CD14-positive monocyte (primary cell): ENCODE measurements around the gene RIMOC1. TPM values are rescaled to one million over a fixed set of nuclear protein-coding genes. Genes with fewer than 3 reads are reported as not detected.
A peak's percentile ranks its signal among the peaks of the same experiment; 100 is the strongest.

Experiments used
- DNase-seq, 3 donors: peaks; one replicate each; pipeline ENCODE4 v3.0.0-alpha.2; 2011 to 2022
- H2AFZ ChIP-seq: 2 replicates; pipeline ENCODE4 v1.6.0; 2012; ENCODE audit warnings: mild to moderate bottlenecking, low read depth, low read length, inconsistent platforms; ENCODE audit not compliant: insufficient read depth, poor library complexity, severe bottlenecking
- H3K27ac ChIP-seq, 2 donors: 1 replicate in 1 of 2; 2 replicates in 1 of 2; pipeline ENCODE4 v1.5.1; 2012 to 2013; ENCODE audit warnings: low read length in 2 of 2, control low read depth in 1 of 2, inconsistent platforms in 1 of 2, low read depth in 1 of 2, mild to moderate bottlenecking in 1 of 2
- H3K27me3 ChIP-seq, 2 donors: one replicate each; pipeline versions ENCODE4 v1.6.0 to v1.6.1; 2011 to 2013; ENCODE audit warnings: low read length in 2 of 2; ENCODE audit not compliant: control insufficient read depth in 2 of 2, insufficient read depth in 2 of 2
- H3K36me3 ChIP-seq, 2 donors: replicated peaks in 1 of 2; 1 replicate in 1 of 2; 2 replicates in 1 of 2; pipeline versions ENCODE4 v1.5.1 to v1.6.1; 2012 to 2013; ENCODE audit warnings: low read length in 2 of 2, control low read depth in 1 of 2, inconsistent platforms in 1 of 2, mild to moderate bottlenecking in 1 of 2; ENCODE audit not compliant: insufficient read depth in 2 of 2, control insufficient read depth in 1 of 2
- H3K4me1 ChIP-seq, 2 donors: 1 replicate in 1 of 2; 2 replicates in 1 of 2; pipeline versions ENCODE4 v1.5.1 to v1.6.1; 2012 to 2013; ENCODE audit warnings: low read length in 2 of 2, control low read depth in 1 of 2, inconsistent platforms in 1 of 2, mild to moderate bottlenecking in 1 of 2, moderate library complexity in 1 of 2; ENCODE audit not compliant: insufficient read depth in 2 of 2, control insufficient read depth in 1 of 2
- H3K4me2 ChIP-seq: replicated peaks from 2 replicates; pipeline ENCODE3; 2012; ENCODE audit warnings: low read length, moderate library complexity, mild to moderate bottlenecking; ENCODE audit not compliant: poor library complexity, severe bottlenecking; ENCODE audit errors: extremely low read depth
- H3K4me3 ChIP-seq, 3 experiments: fragments of 200-600 bp in 1 of 3; sonication (generic) in 1 of 3; replicated peaks in 1 of 3; 1 replicate in 2 of 3; 2 replicates in 1 of 3; pipeline ENCODE4 v1.5.1; 2011 to 2013; ENCODE audit warnings: low read length in 3 of 3, mild to moderate bottlenecking in 3 of 3, control low read depth in 2 of 3, low read depth in 2 of 3, inconsistent platforms in 1 of 3, moderate library complexity in 1 of 3
- H3K79me2 ChIP-seq: 2 replicates; pipeline ENCODE4 v1.6.0; 2012; ENCODE audit warnings: mild to moderate bottlenecking, control low read depth, inconsistent platforms, low read length, moderate library complexity; ENCODE audit not compliant: insufficient read depth
- H3K9ac ChIP-seq: 2 replicates; pipeline ENCODE4 v1.6.0; 2017; ENCODE audit warnings: low read length, mild to moderate bottlenecking; ENCODE audit not compliant: insufficient read depth, poor library complexity, severe bottlenecking
- H3K9me3 ChIP-seq, 2 donors: replicated peaks in 1 of 2; 1 replicate in 1 of 2; 2 replicates in 1 of 2; pipeline versions ENCODE4 v1.5.1 to v1.6.1; 2012 to 2013; ENCODE audit warnings: low read length in 2 of 2, control low read depth in 1 of 2; ENCODE audit not compliant: control insufficient read depth in 1 of 2, insufficient read depth in 1 of 2
- H4K20me1 ChIP-seq: 2 replicates; pipeline ENCODE4 v1.6.0; 2012; ENCODE audit warnings: mild to moderate bottlenecking, low read length, control low read depth, moderate library complexity; ENCODE audit not compliant: insufficient read depth
- H3K27ac Mint-ChIP-seq, 7 donors: one replicate each; pipeline ENCODE4 v1.8.0; 2020; ENCODE audit warnings: mild to moderate bottlenecking in 7 of 7, mixed read lengths in 7 of 7, moderate library complexity in 6 of 7, inconsistent platforms in 2 of 7
- H3K27me3 Mint-ChIP-seq, 3 donors: one replicate each; pipeline ENCODE4 v1.8.0; 2021 to 2022; ENCODE audit warnings: low read depth in 3 of 3, mild to moderate bottlenecking in 3 of 3, mixed read lengths in 3 of 3, moderate library complexity in 3 of 3, inconsistent platforms in 1 of 3
- H3K36me3 Mint-ChIP-seq, 2 donors: one replicate each; pipeline ENCODE4 v1.8.0; 2020; ENCODE audit warnings: mixed read lengths in 2 of 2, inconsistent platforms in 1 of 2, mild to moderate bottlenecking in 1 of 2
- H3K4me1 Mint-ChIP-seq: one replicate; pipeline ENCODE4 v1.8.0; 2020; ENCODE audit warnings: mild to moderate bottlenecking, mixed read lengths
- H3K4me3 Mint-ChIP-seq, 2 donors: one replicate each; pipeline ENCODE4 v1.8.0; 2020; ENCODE audit warnings: mild to moderate bottlenecking in 2 of 2, mixed read lengths in 2 of 2, moderate library complexity in 1 of 2
- H3K9me3 Mint-ChIP-seq, 7 donors: one replicate each; pipeline ENCODE4 v1.8.0; 2020 to 2022; ENCODE audit warnings: mixed read lengths in 7 of 7, mild to moderate bottlenecking in 6 of 7, moderate library complexity in 6 of 7, inconsistent platforms in 2 of 7
- CTCF ChIP-seq: fragments of 200-600 bp; IDR thresholded peaks from one replicate; pipeline ENCODE4 v1.8.0; 2022; ENCODE audit warnings: antibody characterized with exemption, mild to moderate bottlenecking
- WGBS: methylation state at CpG from one replicate; pipeline ENCODE4 v1.1.5; 2013; ENCODE audit warnings: missing lambda C conversion rate; ENCODE audit not compliant: insufficient coverage; 5-methylcytosine and 5-hydroxymethylcytosine counted together
- intact Hi-C, 2 donors: fragments of 100-400 bp; cut with micrococcal nuclease; formaldehyde crosslinking; loops; one replicate each; pipeline versions ENCODE4 v1.15.0 to v1.15.1; 2023
- polyA minus RNA-seq: library from RNA; depleted of rRNA, polyadenylated mRNA; stranded (reverse); fragments of >200 nt; gene quantifications from 2 replicates; pipeline ENCODE4 v1.2.3, GENCODE V29; 2012
- polyA plus RNA-seq, 3 donors: library from polyadenylated mRNA; depleted of rRNA in 1 of 3; unstranded in 2 of 3; stranded (reverse) in 1 of 3; fragments of 300-500 nt in 2 of 3; fragments of >200 nt in 1 of 3; fragmentation: Illumina TruSeq in 2 of 3; gene quantifications; 1 replicate in 2 of 3; 2 replicates in 1 of 3; pipeline ENCODE4 v1.2.3, GENCODE V29; 2012 to 2021
- total RNA-seq, 12 experiments: library from RNA in 1 of 12; stranded (reverse) in 1 of 12; fragments of 120-200 nt in 1 of 12; gene quantifications; one replicate each; pipeline ENCODE4 v1.2.4 and lab custom pipeline; 2013 to 2026; ENCODE audit warnings: mixed read lengths in 6 of 12, inconsistent platforms in 1 of 12

The RIMOC1 gene
- total RNA-seq (2013), result 7.9 TPM
- polyA plus RNA-seq (10 to 100 TPM in 2 of 3 donors, 1 to 10 TPM in 1; 4.6 to 15.3 (median 11.2) TPM), polyA minus RNA-seq (3.9 and 4.8 TPM in 2 replicates), total RNA-seq (lab: John Stamatoyannopoulos, UW) (10.0 to 30.2 (median 20.2) reads per million in 11 experiments)

GRCh38 chr5:41903892-41904799 lies at the start of gene RIMOC1:
TSS of gene RIMOC1 (plus strand) at chr5:41904344. CDS start at chr5:41904368, 24 bp downstream.
- Histone ChIP-seq H3K4me3 (peak within 1 kb of the TSS; percentile 62 to 81 (median 79)), H3K4me2 (peak within 1 kb of the TSS; percentile 85), H4K20me1 (no peaks in the 10 kb centered on the region), H3K27ac (peak within 1 kb of the TSS; percentile 90 to 94), H3K4me1 (peaks cover 18 to 20% of the 10 kb centered on the region in 2 donors), H3K9me3 (no peaks in the 10 kb centered on the region), H3K79me2 (peaks cover 39% of the 10 kb centered on the region), H2AFZ (peak within 1 kb of the TSS; percentile 75), H3K27me3 (no peaks in the 10 kb centered on the region), H3K9ac (peak within 1 kb of the TSS; percentile 91), H3K36me3 (peaks cover 15 to 17% of the 10 kb centered on the region in 2 donors)
- Mint-ChIP-seq H3K9me3 (peaks cover 0 to 2% (median 0%) of the 10 kb centered on the region in 7 donors), H3K27ac (peak within 1 kb of the TSS; percentile 92 to 99 (median 98)), H3K36me3 (peaks cover 19 to 20% of the 10 kb centered on the region in 2 donors), H3K4me3 (peak within 1 kb of the TSS; percentile 95 to 98), H3K27me3 (peaks cover 5 to 7% (median 6%) of the 10 kb centered on the region in 3 donors), H3K4me1 (peaks cover 33% of the 10 kb centered on the region)
- no peak for TF ChIP-seq CTCF
- peak; percentile 98 to 99 (median 99) for DNase-seq
- WGBS, result 0% methylated on average over 35 of the region's 55 CpGs
- intact Hi-C loops, result loop anchor here (5.0 to 10.0 kb wide), 2 partner anchors 1069 to 1218 kb away; partner anchors contain the start of genes RPL37 (in 1 of the 2) and ZNF131 (in 1 of the 2)
